ENCODE results near the gene HLCS.

The HLCS gene

DNA sequence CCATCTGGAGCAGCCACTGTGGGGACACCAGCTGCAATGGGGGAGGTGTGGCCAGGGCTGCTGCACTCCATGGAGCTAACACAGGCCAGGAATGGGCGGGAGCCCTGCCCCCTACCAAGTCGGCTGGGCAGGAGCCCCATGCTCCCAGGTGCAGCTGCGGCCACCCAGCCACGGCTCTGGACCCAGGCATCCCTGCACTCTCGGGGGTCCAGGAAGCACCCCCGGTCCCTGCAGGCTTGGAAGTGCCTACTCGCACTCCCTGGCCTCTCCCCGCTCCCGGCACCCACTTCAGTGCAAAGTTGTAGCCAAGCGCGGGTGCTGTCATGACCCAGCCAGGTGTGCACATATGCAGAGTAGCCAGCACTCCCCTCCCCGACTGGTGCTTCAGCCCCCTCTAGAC is 91.8 kb downstream of the HLCS start:
- no peak for DNase-seq

GRCh38 chr21:36873513-36873912 is 93.0 kb downstream of the HLCS start:
- no peak for DNase-seq

GRCh38 chr21:36867291-36867905 is 99.1 kb downstream of the HLCS start:
- no peak for DNase-seq

DNA sequence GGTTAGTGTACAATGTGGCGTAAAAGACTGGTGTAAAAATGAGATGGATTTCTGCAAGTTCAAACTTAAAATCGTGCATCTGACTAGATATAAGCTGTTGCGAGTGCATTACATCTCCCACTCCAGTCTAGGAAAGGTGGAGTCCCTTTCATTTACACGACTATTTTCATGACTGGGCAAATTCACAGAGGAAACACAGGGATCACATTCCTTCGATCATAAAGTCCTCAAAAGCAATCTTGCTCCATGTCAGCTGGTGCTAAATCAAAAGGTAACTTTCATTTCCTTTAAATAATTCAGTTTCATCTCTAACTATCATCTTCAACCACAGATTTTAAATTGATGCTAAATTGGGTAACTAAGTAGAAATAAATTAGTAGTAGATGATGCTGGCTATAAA is 100.0 kb downstream of the HLCS start:
- no peak for DNase-seq

- DNase-seq = no peak
Observed at GRCh38 chr21:36864974-36865373, 101.5 kb downstream of the HLCS start.

DNA sequence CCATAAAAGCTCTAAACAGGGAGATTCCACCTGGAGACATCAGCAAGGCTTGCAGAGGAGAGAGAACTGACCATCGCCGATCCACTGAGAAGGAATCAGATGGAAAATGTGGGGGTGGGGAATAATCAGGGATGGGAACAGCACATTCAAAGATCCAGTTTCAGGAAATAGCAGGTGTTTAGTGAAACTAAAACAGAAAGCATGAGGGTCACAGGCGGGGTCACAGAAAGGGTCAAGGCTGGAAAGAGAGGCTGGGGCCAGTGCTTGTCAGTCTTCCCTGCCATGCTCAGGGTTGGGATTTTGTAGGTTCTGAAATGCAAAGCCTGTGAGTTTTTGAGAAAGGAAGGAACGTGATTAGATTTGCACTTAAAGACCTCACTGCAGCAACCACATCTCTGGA is 103.2 kb downstream of the HLCS start:
- no peak for DNase-seq

DNA sequence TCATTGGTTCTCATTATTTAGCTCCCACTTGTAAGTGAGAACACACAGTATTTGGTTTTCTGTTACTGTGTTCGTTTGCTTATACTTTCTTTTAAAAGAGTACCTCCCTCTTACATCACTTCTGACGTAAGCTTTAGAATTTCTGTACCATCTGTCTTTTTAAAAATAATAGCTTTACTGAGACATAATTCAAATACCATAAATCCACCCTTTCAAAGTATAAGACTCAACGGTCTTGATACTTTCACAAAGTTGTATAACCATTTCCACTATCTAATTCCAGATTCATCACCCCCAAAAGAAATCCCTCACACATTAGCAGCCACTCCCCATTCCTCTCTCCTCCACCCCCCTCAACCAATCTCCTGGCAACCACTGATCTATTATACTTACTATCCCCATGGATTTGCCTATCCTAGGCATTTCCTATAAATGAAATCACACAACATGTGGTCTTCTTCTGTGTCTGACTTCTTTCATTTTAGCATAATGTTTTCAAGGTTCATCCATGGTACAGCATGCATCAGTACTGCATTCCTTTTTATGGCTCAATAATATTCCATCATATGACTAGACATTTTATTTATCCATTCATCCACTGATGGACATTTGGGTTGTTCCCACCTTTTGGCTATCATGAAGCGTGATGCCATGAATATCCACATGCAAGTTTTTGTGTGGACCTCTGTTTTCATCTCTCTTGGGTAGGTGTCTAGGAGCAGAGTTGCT is 104.7 kb downstream of the HLCS start:
- no peak for DNase-seq

DNA sequence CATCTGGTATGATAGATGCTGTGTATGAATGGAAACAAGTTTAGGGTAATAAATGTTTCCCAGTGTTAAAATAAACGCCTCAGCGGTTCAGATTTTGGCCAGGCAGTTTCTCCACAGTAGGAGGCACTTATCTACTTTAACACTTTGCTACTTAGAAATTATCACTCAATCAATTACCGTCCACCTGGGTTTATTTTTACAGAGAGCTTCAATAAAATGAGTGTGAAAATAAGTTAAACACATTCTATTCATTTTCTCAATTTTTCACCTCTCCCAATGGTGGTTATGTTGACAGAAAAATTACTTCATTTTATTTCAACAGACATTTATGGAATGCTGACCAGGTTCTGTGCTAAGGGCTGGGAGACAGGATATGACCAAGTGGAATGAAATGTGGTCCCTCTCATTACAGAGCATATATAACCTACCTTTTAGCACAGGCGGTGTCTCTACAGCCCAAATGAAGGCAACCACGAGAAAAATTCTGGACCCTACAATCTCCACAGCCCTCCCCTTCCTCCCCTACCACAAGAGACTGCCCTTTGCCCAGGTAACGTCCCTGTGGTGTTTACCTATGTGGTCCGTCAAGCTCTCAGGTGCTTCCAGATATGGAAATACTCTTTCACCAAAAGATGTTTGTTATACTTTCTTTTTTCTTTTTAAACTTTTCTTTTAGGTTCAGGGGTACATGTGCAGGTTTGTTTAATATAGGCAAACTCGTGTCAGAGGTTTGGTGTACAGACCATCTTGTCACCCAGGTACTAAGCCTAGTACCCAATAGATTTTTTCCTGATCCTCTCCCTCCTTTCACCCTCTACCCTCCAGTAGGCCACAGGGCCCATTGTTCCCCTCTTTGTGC is 105.5 kb downstream of the HLCS start:
- DNase-seq = no peak

GRCh38 chr21:36859744-36860501 is 106.5 kb downstream of the HLCS start:
- DNase-seq = no peak

- DNase-seq = no peak
Observed at GRCh38 chr21:36858320-36858957, 108.0 kb downstream of the HLCS start.

DNA sequence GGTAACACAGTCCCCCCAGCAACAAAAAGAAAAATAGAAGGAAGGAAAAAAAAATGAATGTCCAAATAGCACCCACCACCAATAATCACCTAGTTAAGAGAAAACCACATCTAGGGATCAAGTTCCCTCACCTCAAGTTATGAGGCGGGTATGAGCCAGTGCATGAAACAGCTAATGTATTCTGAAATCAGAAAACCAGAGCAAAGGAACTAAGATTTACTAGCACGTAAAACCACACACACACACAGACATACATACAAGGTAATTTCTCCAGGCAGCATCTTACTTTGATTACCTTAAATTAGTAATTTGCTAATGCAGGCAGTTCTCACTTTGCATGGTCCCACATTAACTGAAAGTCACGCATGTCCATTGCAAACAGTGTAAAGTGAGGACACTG is 109.8 kb downstream of the HLCS start:
- no peak for DNase-seq

- DNase-seq = no peak
Observed at GRCh38 chr21:36854391-36854790, 112.1 kb downstream of the HLCS start.

GRCh38 chr21:36852864-36853263 is 113.6 kb downstream of the HLCS start:
- DNase-seq = no peak

DNA sequence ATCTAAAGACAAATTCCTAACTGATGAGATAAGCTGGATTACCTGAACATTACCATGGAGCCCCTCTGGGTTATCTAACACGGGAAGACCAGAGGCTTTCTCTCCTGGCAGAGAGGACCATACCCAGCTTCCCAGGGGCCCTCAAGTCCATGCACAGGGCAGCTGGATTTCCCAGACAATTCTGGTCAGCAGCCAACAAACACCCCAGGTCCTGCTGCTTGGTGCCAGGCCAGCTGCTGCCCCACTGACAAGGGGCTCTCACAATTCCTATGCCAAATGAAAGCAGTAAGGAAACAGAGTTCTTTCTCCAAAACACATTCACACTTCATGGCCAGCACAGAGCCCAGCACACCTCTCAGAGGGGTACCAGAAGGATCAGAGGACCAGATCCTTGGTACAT is 114.2 kb downstream of the HLCS start:
- no peak for DNase-seq

- DNase-seq = no peak
Observed at GRCh38 chr21:36851121-36851520, 115.3 kb downstream of the HLCS start.

- DNase-seq = no peak
Observed at GRCh38 chr21:36850372-36850771, 116.1 kb downstream of the HLCS start.

- no peak for DNase-seq
Observed at GRCh38 chr21:36849461-36850105, 116.9 kb downstream of the HLCS start.

DNA sequence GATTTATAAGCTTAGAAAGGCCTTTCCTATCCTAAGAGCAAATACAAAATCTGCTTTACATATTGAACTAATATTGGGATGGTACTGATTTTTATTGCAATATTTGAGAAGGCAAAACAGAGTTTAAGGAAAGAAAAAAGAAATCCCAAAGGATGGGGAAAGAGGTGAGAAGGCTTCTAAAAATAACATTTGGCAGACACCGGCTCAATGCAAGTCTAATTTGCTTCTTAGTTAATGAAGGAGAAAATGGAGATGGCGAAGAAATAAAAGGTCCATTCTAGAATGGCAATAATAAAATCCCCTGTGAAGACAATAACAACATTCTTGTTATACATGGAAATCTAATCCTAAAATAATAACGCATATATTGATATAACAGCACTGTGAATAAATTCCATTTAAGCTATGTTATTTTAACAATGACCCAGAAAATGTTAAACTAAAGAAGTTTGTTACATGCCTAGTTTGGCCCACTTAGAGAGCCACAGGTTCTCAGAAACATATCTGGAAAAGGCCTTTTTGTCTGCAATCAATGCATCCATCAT is 117.7 kb downstream of the HLCS start:
- DNase-seq = no peak

DNA sequence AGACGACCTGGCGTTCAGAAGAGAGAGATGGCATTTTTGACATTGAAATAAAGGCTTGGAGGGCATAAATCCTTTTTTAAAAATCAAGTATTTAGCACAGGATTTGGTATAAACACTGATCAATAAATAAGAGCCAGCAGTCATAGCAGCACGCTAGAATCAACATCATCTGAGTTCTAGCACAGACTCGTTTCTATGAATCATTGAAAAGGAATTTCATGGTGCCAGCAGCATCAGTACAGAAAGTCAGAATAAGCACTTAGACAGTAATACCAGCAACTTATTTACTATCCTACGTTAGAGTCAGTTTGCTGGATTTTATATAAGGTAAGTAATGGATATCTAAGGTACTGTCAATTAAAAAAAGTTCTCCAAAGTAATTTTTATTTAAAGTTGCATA is 119.3 kb downstream of the HLCS start:
- DNase-seq = no peak

- no peak for DNase-seq
Observed at GRCh38 chr21:36846631-36847030, 119.8 kb downstream of the HLCS start.

DNA sequence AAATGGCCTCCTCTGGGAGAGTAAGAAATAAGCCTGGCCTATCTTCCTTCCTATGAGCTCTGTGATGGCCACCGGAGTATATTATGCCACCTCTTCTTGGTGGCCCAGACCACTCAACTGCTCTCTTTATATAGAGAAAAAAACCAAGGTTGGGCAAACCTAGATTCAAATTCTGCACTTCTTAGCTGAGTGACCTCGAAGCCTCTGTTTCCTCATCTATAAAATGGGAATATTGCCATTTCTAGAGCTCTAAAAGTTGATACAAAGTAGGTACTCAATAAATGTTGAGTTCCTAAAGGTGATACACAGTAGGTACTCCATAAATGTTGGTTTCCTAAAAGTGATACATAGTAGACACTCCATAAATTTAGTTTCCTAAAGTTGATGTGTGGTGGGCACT is 120.7 kb downstream of the HLCS start:
- DNase-seq = no peak

- DNase-seq = no peak
Observed at GRCh38 chr21:36845070-36845469, 121.4 kb downstream of the HLCS start.

Measured in DMS153 (cell line).